HEK293 (cell line): Measurements from ENCODE around the gene TNNI3K.

Experiments used
- PBX3 ChIP-seq: sonication (generic); formaldehyde crosslinking; IDR thresholded peaks from 2 replicates; pipeline ENCODE4 v1.8.1; 2022; ENCODE audit warnings: mild to moderate bottlenecking, moderate library complexity, missing genetic modification reagents
- YY1 ChIP-seq: fragments of 450-650 bp; formaldehyde crosslinking; IDR thresholded peaks from 2 replicates; pipeline ENCODE4 v1.5.1; 2018; ENCODE audit warnings: missing biosample characterization, missing genetic modification characterization
- ZNF23 ChIP-seq: fragments of 450-650 bp; formaldehyde crosslinking; IDR thresholded peaks from 2 replicates; pipeline ENCODE4 v1.5.1; 2016; ENCODE audit warnings: missing biosample characterization, missing genetic modification characterization, borderline replicate concordance
- ZNF707 ChIP-seq: fragments of 450-650 bp; formaldehyde crosslinking; IDR thresholded peaks from 2 replicates; pipeline ENCODE4 v1.5.1; 2016; ENCODE audit warnings: missing biosample characterization, missing genetic modification characterization
- ZNF747 ChIP-seq: fragments of 450-650 bp; formaldehyde crosslinking; IDR thresholded peaks from 2 replicates; pipeline ENCODE4 v1.5.1; 2016; ENCODE audit warnings: missing biosample characterization, missing genetic modification characterization
- ZNF791 ChIP-seq: fragments of 450-650 bp; formaldehyde crosslinking; IDR thresholded peaks from 2 replicates; pipeline ENCODE4 v1.5.1; 2016; ENCODE audit warnings: missing biosample characterization, missing genetic modification characterization
- TF ChIP-seq, protein P1 (sequence below): fragments of 450-650 bp; IDR thresholded peaks from 2 replicates; pipeline ENCODE4 v1.5.1; 2018; ENCODE audit warnings: missing biosample characterization, missing genetic modification characterization

DNA sequence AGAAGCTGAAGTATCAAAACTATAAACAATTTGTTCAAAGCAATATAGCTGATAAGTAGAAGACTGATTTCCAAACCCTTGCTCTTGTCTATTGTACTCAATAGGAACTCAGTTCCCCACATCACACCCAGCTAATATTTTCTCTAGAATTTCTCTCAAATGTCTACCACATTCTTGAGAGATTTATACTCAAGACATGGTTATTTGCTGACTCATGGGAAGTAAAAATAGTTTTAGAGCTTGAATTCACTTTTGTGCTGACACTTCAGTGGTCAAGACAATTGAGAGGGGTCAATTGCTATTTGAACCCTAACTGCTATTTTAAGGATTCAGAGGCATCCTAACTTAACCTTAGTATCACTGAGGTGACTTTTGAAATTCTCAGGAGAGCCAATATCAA, 99.0 kb downstream of the TNNI3K start:
- TF ChIP-seq, protein P1, sequence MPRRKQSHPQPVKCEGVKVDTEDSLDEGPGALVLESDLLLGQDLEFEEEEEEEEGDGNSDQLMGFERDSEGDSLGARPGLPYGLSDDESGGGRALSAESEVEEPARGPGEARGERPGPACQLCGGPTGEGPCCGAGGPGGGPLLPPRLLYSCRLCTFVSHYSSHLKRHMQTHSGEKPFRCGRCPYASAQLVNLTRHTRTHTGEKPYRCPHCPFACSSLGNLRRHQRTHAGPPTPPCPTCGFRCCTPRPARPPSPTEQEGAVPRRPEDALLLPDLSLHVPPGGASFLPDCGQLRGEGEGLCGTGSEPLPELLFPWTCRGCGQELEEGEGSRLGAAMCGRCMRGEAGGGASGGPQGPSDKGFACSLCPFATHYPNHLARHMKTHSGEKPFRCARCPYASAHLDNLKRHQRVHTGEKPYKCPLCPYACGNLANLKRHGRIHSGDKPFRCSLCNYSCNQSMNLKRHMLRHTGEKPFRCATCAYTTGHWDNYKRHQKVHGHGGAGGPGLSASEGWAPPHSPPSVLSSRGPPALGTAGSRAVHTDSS (tag by site-specific recombination), result no peak
- TF ChIP-seq ZNF707 (tag by site-specific recombination), result no peak
- no peak for TF ChIP-seq ZNF747 (tag by site-specific recombination)
- TF ChIP-seq PBX3 (CRISPR knock-in tag), result no peak
- TF ChIP-seq YY1 (tag by site-specific recombination), result no peak
- no peak for TF ChIP-seq ZNF23 (tag by site-specific recombination)
- TF ChIP-seq ZNF791, result no peak
